HEK293 (cell line): ENCODE results near the gene CCT8.

Source experiments
- CTCF ChIP-seq: fragments of 450-650 bp; formaldehyde crosslinking; IDR thresholded peaks from 2 replicates; pipeline ENCODE4 v1.5.1; 2016; ENCODE audit warnings: missing biosample characterization, missing genetic modification characterization
- YY1 ChIP-seq: fragments of 450-650 bp; formaldehyde crosslinking; IDR thresholded peaks from 2 replicates; pipeline ENCODE4 v1.5.1; 2018; ENCODE audit warnings: missing biosample characterization, missing genetic modification characterization
- ZNF830 ChIP-seq: fragments of 450-650 bp; IDR thresholded peaks from 2 replicates; pipeline ENCODE4 v1.5.0; 2018; ENCODE audit warnings: missing biosample characterization, missing genetic modification characterization, low read depth, mild to moderate bottlenecking, moderate library complexity

- no peak for TF ChIP-seq YY1 (tag by site-specific recombination)
- TF ChIP-seq ZNF830 (tag by site-specific recombination): no peak
- no peak for TF ChIP-seq CTCF
These were observed 66.3 kb downstream of the CCT8 start for GRCh38 chr21:29007135-29007534.
